HCT116 (cell line): ENCODE data around the gene CACNA1E. TPM values are rescaled to one million over a fixed set of nuclear protein-coding genes. Genes with fewer than 3 reads are reported as not detected.

Experiments used
- ATAC-seq: fragments of 200-7000 bp; cut with Tn5 transposase; 2 replicates; pipeline ENCODE4 v1.9.1; 2020; ENCODE audit warnings: mild to moderate bottlenecking, moderate library complexity
- BruUV-seq: library from RNA; stranded (reverse); fragments of 400-500 nt; replicated peaks from 2 replicates; lab custom pipeline; 2021; lab: Mats Ljungman, UMichigan
- CTCF ChIA-PET: fragments of 300-600 bp; sonication (Branson Sonifier 250); formaldehyde crosslinking; loops from one replicate; lab custom pipeline; 2021; ENCODE audit warnings: antibody characterized with exemption; lab: Charles Lee
- POLR2A ChIA-PET: fragments of 300-600, 350-600 bp; sonication (Branson Sonifier 250); formaldehyde crosslinking; loops from one replicate; lab custom pipeline; 2021; ENCODE audit warnings: antibody characterized with exemption; lab: Charles Lee
- RAD21 ChIA-PET, 2 experiments: fragments of 300-600 bp; sonication (Branson Sonifier 250); formaldehyde crosslinking; loops; one replicate each; lab custom pipeline; 2023; ENCODE audit warnings: low total read pairs in 2 of 2; ENCODE audit not compliant: uncharacterized antibody in 2 of 2, unreplicated experiment in 2 of 2, low non-redundant PET in 1 of 2; lab: Charles Lee
- DNase-seq: peaks from one replicate; pipeline ENCODE4 v3.0.0-alpha.2; 2010; ENCODE audit warnings: low read depth, low spot score
- H2AFZ ChIP-seq: fragments of 200-600 bp; shearing (Covaris generic), sonication (generic); 2 replicates; pipeline ENCODE4 v1.6.1; 2017; ENCODE audit warnings: low read depth, mixed run types, mixed read lengths, antibody characterized with exemption, low read length; ENCODE audit not compliant: poor library complexity, severe bottlenecking
- H3K27ac ChIP-seq: 2 replicates; pipeline ENCODE4 v1.5.1; 2012; ENCODE audit warnings: low read depth, low read length
- H3K27me3 ChIP-seq: fragments of 200-600 bp; sonication (generic); 2 replicates; pipeline ENCODE4 v1.6.1; 2016; ENCODE audit warnings: mixed run types, low read length, mixed read lengths; ENCODE audit not compliant: insufficient read depth
- H3K36me3 ChIP-seq, 2 experiments: fragments of 200-500 bp in 1 of 2; fragments of 200-600 bp in 1 of 2; sonication (Bioruptor generic) in 1 of 2; sonication (generic) in 1 of 2; 2 replicates each; pipeline versions ENCODE4 v1.5.1 to v1.6.1; 2014 to 2016; ENCODE audit warnings: low read length in 2 of 2, inconsistent platforms in 1 of 2, mixed read lengths in 1 of 2, mixed run types in 1 of 2; ENCODE audit not compliant: insufficient read depth in 2 of 2, control insufficient read depth in 1 of 2
- H3K4me1 ChIP-seq, 2 experiments: fragments of 200-600 bp in 1 of 2; sonication (generic) in 1 of 2; 2 replicates each; pipeline versions ENCODE4 v1.5.1 to v1.6.1; 2012 to 2017; ENCODE audit warnings: low read length in 2 of 2, inconsistent platforms in 1 of 2, mild to moderate bottlenecking in 1 of 2, mixed read lengths in 1 of 2, mixed run types in 1 of 2, moderate library complexity in 1 of 2; ENCODE audit not compliant: insufficient read depth in 2 of 2, control insufficient read depth in 1 of 2
- H3K4me2 ChIP-seq: fragments of 200-600 bp; sonication (generic); 2 replicates; pipeline ENCODE4 v1.6.1; 2017; ENCODE audit warnings: mixed run types, low read length, mixed read lengths
- H3K4me3 ChIP-seq, 2 experiments: fragments of 200-600 bp in 1 of 2; sonication (generic) in 1 of 2; replicated peaks in 1 of 2; 2 replicates each; pipeline ENCODE4 v1.5.1; 2011 to 2016; ENCODE audit warnings: low read length in 2 of 2, control low read depth in 1 of 2, low read depth in 1 of 2, mild to moderate bottlenecking in 1 of 2, mixed read lengths in 1 of 2, mixed run types in 1 of 2
- H3K79me2 ChIP-seq: fragments of 200-600 bp; sonication (generic); 2 replicates; pipeline ENCODE4 v1.6.1; 2017; ENCODE audit warnings: mild to moderate bottlenecking, mixed run types, low read length, moderate library complexity, mixed read lengths; ENCODE audit not compliant: insufficient read depth
- H3K9ac ChIP-seq: fragments of 200-600 bp; sonication (generic); 2 replicates; pipeline ENCODE4 v1.6.1; 2016; ENCODE audit warnings: low read length, mixed read lengths
- H3K9me2 ChIP-seq: fragments of 200-600 bp; sonication (generic), shearing (Covaris generic); 2 replicates; pipeline ENCODE4 v1.6.1; 2017; ENCODE audit warnings: mixed run types, mild to moderate bottlenecking, moderate library complexity; ENCODE audit not compliant: insufficient read depth
- H3K9me3 ChIP-seq, 2 experiments: fragments of 200-500 bp in 1 of 2; fragments of 200-600 bp in 1 of 2; sonication (Bioruptor generic) in 1 of 2; sonication (generic) in 1 of 2; 2 replicates each; pipeline ENCODE4 v1.6.1; 2014 to 2017; ENCODE audit warnings: low read length in 2 of 2, mixed read lengths in 2 of 2, inconsistent platforms in 1 of 2, low read depth in 1 of 2, mild to moderate bottlenecking in 1 of 2, mixed run types in 1 of 2, moderate library complexity in 1 of 2; ENCODE audit not compliant: control insufficient read depth in 1 of 2, insufficient read depth in 1 of 2
- H4K20me1 ChIP-seq: fragments of 200-600 bp; sonication (generic), shearing (Covaris generic); 2 replicates; pipeline ENCODE4 v1.6.1; 2017; ENCODE audit warnings: mixed run types, mild to moderate bottlenecking, moderate library complexity; ENCODE audit not compliant: insufficient read depth
- CTCF ChIP-seq, 3 experiments: fragments of 200-600 bp in 1 of 3; sonication (generic) in 1 of 3; IDR thresholded peaks in 2 of 3; conservative IDR thresholded peaks in 1 of 3; 2 replicates each; pipeline ENCODE4 v1.5.1; 2012 to 2017; ENCODE audit warnings: low read depth in 2 of 3, low read length in 2 of 3, antibody characterized with exemption in 1 of 3, borderline replicate concordance in 1 of 3, control low read depth in 1 of 3, mild to moderate bottlenecking in 1 of 3, mixed read lengths in 1 of 3, mixed run types in 1 of 3, moderate library complexity in 1 of 3; ENCODE audit not compliant: insufficient read depth in 1 of 3
- SRF ChIP-seq: IDR thresholded peaks from 2 replicates; pipeline ENCODE4 v1.6.1; 2012; ENCODE audit warnings: low read depth
- TCF7L2 ChIP-seq: IDR thresholded peaks from 2 replicates; pipeline ENCODE4 v1.7.0; 2011; ENCODE audit warnings: borderline replicate concordance, inconsistent platforms; ENCODE audit not compliant: insufficient read depth, insufficient read length; ENCODE audit errors: extremely low read depth
- YY1 ChIP-seq: IDR thresholded peaks from 2 replicates; pipeline ENCODE4 v1.6.1; 2011; ENCODE audit warnings: low read length, low read depth, moderate library complexity, mild to moderate bottlenecking; ENCODE audit not compliant: insufficient replicate concordance; ENCODE audit errors: extremely low read depth
- ZBTB33 ChIP-seq: IDR thresholded peaks from 2 replicates; pipeline ENCODE4 v1.6.1; 2011; ENCODE audit warnings: mild to moderate bottlenecking, low read length, moderate library complexity; ENCODE audit not compliant: insufficient replicate concordance; ENCODE audit errors: extremely low read depth
- intact Hi-C: fragments of 100-400 bp; cut with micrococcal nuclease; formaldehyde crosslinking; loops from 2 replicates; pipeline ENCODE4 v1.10.0; 2022
- total RNA-seq: library from RNA; stranded (reverse); gene quantifications from one replicate; pipeline ENCODE4 v1.2.1, GENCODE V29; 2021; ENCODE audit not compliant: unreplicated experiment

CACNA1E gene
- total RNA-seq, 1 experiment from 2014 or later = 0.02 TPM

- TF ChIP-seq YY1 = no peak
- TF ChIP-seq CTCF (IDR thresholded peaks at IDR 0.05 in 2 of 3, conservative IDR thresholded peaks at IDR 0.05 in 1 of 3; ENCODE audit: borderline replicate concordance in 1 of 3, insufficient read depth in 1 of 3, low read depth in 2 of 3, low read length in 2 of 3) = 0 out of 6 replicates have a peak, but pooled peaks of 1 of the 3 experiments have one; percentile 3
- no peak for TF ChIP-seq SRF
- no peak for TF ChIP-seq ZBTB33
- TF ChIP-seq TCF7L2 = no peak
- Histone ChIP-seq H4K20me1 (no peaks in the 10 kb centered on the region), H3K9me2 (no peaks in the 10 kb centered on the region), H2AFZ (no peak overlapping the region), H3K79me2 (no peaks in the 10 kb centered on the region), H3K4me1 (no peaks in the 10 kb centered on the region), H3K9me3 (no peaks in the 10 kb centered on the region), H3K27ac (no peak overlapping the region), H3K9ac (no peak overlapping the region), H3K36me3 (no peaks in the 10 kb centered on the region), H3K27me3 (peaks cover 25% of the 10 kb centered on the region; the same call in 1 of the 2 replicates), H3K4me3 (no peak overlapping the region), H3K4me2 (no peak overlapping the region)
- RAD21 ChIA-PET = no interaction called here
- POLR2A ChIA-PET = no interaction called here
- intact Hi-C loops = loop anchor here (5.0 to 10.0 kb wide), 2 partner anchors 263 to 480 kb away; no protein-coding TSS in a partner anchor
- no TSS peak for BruUV-seq
- CTCF ChIA-PET = interaction anchor here (0.6 kb wide), 1 partner anchor 262 kb away, joined by 3 read pairs; no protein-coding TSS in a partner anchor
- DNase-seq (no peak), ATAC-seq (peak; percentile 52; the same call in 1 of the 2 replicates)
Observed at GRCh38 chr1:181674617-181675016, 191.3 kb downstream of the CACNA1E start.
